Sigmoid colon (tissue), 4 donors: ENCODE measurements around the gene APBB2.

ENCODE experiments used
- EP300 ChIP-seq, 4 donors: sonication (generic); formaldehyde crosslinking; IDR thresholded peaks; one replicate each; pipeline ENCODE4 v1.6.1; 2017; ENCODE audit warnings: antibody characterized with exemption in 4 of 4
- POLR2A ChIP-seq, 2 donors: fragments of 450-650 bp; IDR thresholded peaks; one replicate each; pipeline ENCODE4 v1.6.1; 2016; ENCODE audit warnings: antibody characterized with exemption in 2 of 2, mild to moderate bottlenecking in 2 of 2, moderate library complexity in 2 of 2
- POLR2AphosphoS5 ChIP-seq, 4 donors: sonication (generic); formaldehyde crosslinking; IDR thresholded peaks; one replicate each; pipeline ENCODE4 v1.6.1; 2017; ENCODE audit warnings: antibody characterized with exemption in 4 of 4
- TF ChIP-seq, protein P1 (sequence below), 4 experiments: fragments of 450-650 bp in 3 of 4; fragments of 200-600 bp in 1 of 4; IDR thresholded peaks; one replicate each; pipeline ENCODE4 v1.5.1; 2016 to 2019; ENCODE audit warnings: antibody characterized with exemption in 4 of 4, mild to moderate bottlenecking in 3 of 4, moderate library complexity in 2 of 4

DNA sequence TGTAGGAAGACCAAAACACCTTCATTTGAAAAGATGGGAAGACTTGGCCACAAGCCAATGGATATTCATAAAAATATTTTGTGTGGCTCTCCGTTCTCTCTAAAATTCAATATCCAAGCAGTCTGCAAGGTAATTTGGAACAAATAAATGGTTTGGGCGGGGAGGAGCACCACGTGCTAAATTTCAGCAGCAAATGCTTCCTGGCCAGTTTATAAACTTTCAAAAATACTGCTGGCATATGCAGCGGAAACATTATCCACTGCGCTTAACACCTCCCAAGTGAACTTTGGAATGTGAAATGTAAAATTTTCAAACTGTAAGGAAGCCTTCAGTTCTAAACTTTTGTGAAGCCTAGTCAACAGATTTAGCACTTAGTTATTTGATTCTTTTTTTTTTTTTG lies 273.6 kb downstream of the APBB2 start:
- TF ChIP-seq, protein P1, sequence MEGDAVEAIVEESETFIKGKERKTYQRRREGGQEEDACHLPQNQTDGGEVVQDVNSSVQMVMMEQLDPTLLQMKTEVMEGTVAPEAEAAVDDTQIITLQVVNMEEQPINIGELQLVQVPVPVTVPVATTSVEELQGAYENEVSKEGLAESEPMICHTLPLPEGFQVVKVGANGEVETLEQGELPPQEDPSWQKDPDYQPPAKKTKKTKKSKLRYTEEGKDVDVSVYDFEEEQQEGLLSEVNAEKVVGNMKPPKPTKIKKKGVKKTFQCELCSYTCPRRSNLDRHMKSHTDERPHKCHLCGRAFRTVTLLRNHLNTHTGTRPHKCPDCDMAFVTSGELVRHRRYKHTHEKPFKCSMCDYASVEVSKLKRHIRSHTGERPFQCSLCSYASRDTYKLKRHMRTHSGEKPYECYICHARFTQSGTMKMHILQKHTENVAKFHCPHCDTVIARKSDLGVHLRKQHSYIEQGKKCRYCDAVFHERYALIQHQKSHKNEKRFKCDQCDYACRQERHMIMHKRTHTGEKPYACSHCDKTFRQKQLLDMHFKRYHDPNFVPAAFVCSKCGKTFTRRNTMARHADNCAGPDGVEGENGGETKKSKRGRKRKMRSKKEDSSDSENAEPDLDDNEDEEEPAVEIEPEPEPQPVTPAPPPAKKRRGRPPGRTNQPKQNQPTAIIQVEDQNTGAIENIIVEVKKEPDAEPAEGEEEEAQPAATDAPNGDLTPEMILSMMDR (IDR thresholded peaks at IDR 0.05) = no peak
- TF ChIP-seq POLR2AphosphoS5 (IDR thresholded peaks at IDR 0.05) (no peak), POLR2A (IDR thresholded peaks at IDR 0.05) (no peak), EP300 (IDR thresholded peaks at IDR 0.05) (no peak)
